LNCaP clone FGC (cell line): ENCODE data around the gene KSR2.

Experiments
- DNase-seq: peaks from one replicate; pipeline ENCODE4 v3.0.0-alpha.2; 2011; ENCODE audit warnings: low read depth
- H3K4me3 ChIP-seq: 2 replicates; pipeline ENCODE4 v1.5.1; 2011; ENCODE audit warnings: mild to moderate bottlenecking, low read depth, low read length, control low read depth
- CTCF ChIP-seq: IDR thresholded peaks from 2 replicates; pipeline ENCODE4 v1.5.1; 2012; ENCODE audit warnings: mild to moderate bottlenecking; ENCODE audit not compliant: control insufficient read depth, insufficient read depth; ENCODE audit errors: extremely low read depth

The KSR2 gene

GRCh38 chr12:117421068-117421752 is 547.6 kb downstream of the KSR2 start:
- no peak for DNase-seq
- no peak for TF ChIP-seq CTCF
- H3K4me3 ChIP-seq, result no peak overlapping the region

GRCh38 chr12:117417004-117417403 is 551.8 kb downstream of the KSR2 start:
- H3K4me3 ChIP-seq, result no peak overlapping the region
- no peak for DNase-seq
- no peak for TF ChIP-seq CTCF

GRCh38 chr12:117412465-117413188 is 556.2 kb downstream of the KSR2 start:
- no peak overlapping the region for H3K4me3 ChIP-seq
- no peak for TF ChIP-seq CTCF
- no peak for DNase-seq

- TF ChIP-seq CTCF, result no peak
- no peak for DNase-seq
- H3K4me3 ChIP-seq, result no peak overlapping the region
Observed at GRCh38 chr12:117409286-117409685, 559.5 kb downstream of the KSR2 start.

- no peak overlapping the region for H3K4me3 ChIP-seq
- peak; percentile 63 for DNase-seq
- TF ChIP-seq CTCF, result no peak
Observed at GRCh38 chr12:117408161-117408791, 560.5 kb downstream of the KSR2 start.

- DNase-seq, result no peak
- no peak for TF ChIP-seq CTCF
- no peak overlapping the region for H3K4me3 ChIP-seq
Observed at GRCh38 chr12:117404940-117405339, 563.9 kb downstream of the KSR2 start.
